ENCODE measurements around the gene RPL9. TPM values are rescaled to one million over a fixed set of nuclear protein-coding genes. Genes with fewer than 3 reads are reported as not detected.

Gene RPL9
- total RNA-seq, 3 donors from 2014 or later (not counting 1 experiment from before 2014, with no cell fraction given), result 848 to 1,179 (median 853) TPM

GRCh38 chr4:39446842-39447573, 11.7 kb downstream of the RPL9 start:
- intact Hi-C loops (cut with micrococcal nuclease), result loop anchor here (1.0 kb wide), 1 partner anchor 11 kb away; the partner anchor contains the start of gene RPL9
- DNase-seq, result peak; percentile 71 to 77
- H3K27ac ChIP-seq (ENCODE audit: low read length), result peak overlapping the region; percentile 1

GRCh38 chr4:39446483-39446841, 12.3 kb downstream of the RPL9 start:
- H3K4me1 Mint-ChIP-seq, result peaks cover 3 to 10% of the 10 kb centered on the region in 2 donors
- peak overlapping the region; percentile 68 to 84 for H3K27ac Mint-ChIP-seq
- H3K27ac ChIP-seq (ENCODE audit: low read length), result peak overlapping the region; percentile 1
- peak overlapping the region; percentile 76 for H3K4me3 Mint-ChIP-seq
- WGBS (ENCODE audit: insufficient coverage), result 92% methylated on average over 20 of the region's 20 CpGs
- no peak for TF ChIP-seq CTCF (IDR thresholded peaks at IDR 0.05)
- peak overlapping the region; percentile 24 for H3K4me3 ChIP-seq (ENCODE audit: low read length)
- ATAC-seq (no peak), DNase-seq (no peak)
- H3K36me3 Mint-ChIP-seq, result no peaks in the 10 kb centered on the region
- intact Hi-C loops (cut with micrococcal nuclease), result no loop called here
- H3K36me3 ChIP-seq (ENCODE audit: control insufficient read depth, insufficient read depth, low read length), result peaks cover 10% of the 10 kb centered on the region
- no peaks in the 10 kb centered on the region for H3K27me3 ChIP-seq (ENCODE audit: control insufficient read depth, insufficient read depth, low read length)
- H3K9me3 ChIP-seq (ENCODE audit: control insufficient read depth, insufficient read depth, low read length), result no peaks in the 10 kb centered on the region
- H3K4me1 ChIP-seq (ENCODE audit: control insufficient read depth, insufficient read depth, low read length), result peaks cover 12% of the 10 kb centered on the region
- H3K27me3 Mint-ChIP-seq (ENCODE audit: low read depth in 2 of 2), result peaks cover 0 to 3% of the 10 kb centered on the region in 2 donors
- no peaks in the 10 kb centered on the region for H3K9me3 Mint-ChIP-seq

More at GRCh38 chr4:39446842-39447573, 11.7 kb downstream of the RPL9 start:
- H3K9me3 Mint-ChIP-seq, result no peaks in the 10 kb centered on the region
- 19% methylated on average over 61 of the region's 61 CpGs for WGBS (ENCODE audit: insufficient coverage)
- Histone ChIP-seq H3K36me3 (ENCODE audit: control insufficient read depth, insufficient read depth, low read length) (peaks cover 15% of the 10 kb centered on the region), H3K9me3 (ENCODE audit: control insufficient read depth, insufficient read depth, low read length) (no peaks in the 10 kb centered on the region), H3K27me3 (ENCODE audit: control insufficient read depth, insufficient read depth, low read length) (no peaks in the 10 kb centered on the region), H3K4me3 (ENCODE audit: low read length) (peak overlapping the region; percentile 24), H3K4me1 (ENCODE audit: control insufficient read depth, insufficient read depth, low read length) (peaks cover 12% of the 10 kb centered on the region)
- peak; percentile 94 to 96 (median 95) for ATAC-seq
- peaks cover 0 to 3% of the 10 kb centered on the region in 2 donors for H3K27me3 Mint-ChIP-seq (ENCODE audit: low read depth in 2 of 2)
- peaks cover 6 to 10% of the 10 kb centered on the region in 2 donors for H3K4me1 Mint-ChIP-seq
- H3K4me3 Mint-ChIP-seq, result peak overlapping the region; percentile 76
- H3K27ac Mint-ChIP-seq, result peak overlapping the region; percentile 68 to 84
- H3K36me3 Mint-ChIP-seq, result peaks cover 3% of the 10 kb centered on the region
- no peak for TF ChIP-seq CTCF (IDR thresholded peaks at IDR 0.05)

- 56% methylated on average over 3 of the region's 4 CpGs for WGBS (ENCODE audit: insufficient coverage)
- DNase-seq, result no peak
- Mint-ChIP-seq H3K36me3 (no peaks in the 10 kb centered on the region), H3K4me3 (no peak overlapping the region), H3K27me3 (ENCODE audit: low read depth in 2 of 2) (peaks cover 0 to 3% of the 10 kb centered on the region in 2 donors), H3K27ac (no peak overlapping the region), H3K9me3 (no peaks in the 10 kb centered on the region), H3K4me1 (peaks cover 0 to 3% of the 10 kb centered on the region in 2 donors)
- H3K27ac ChIP-seq (ENCODE audit: low read length), result no peak overlapping the region
- TF ChIP-seq CTCF (IDR thresholded peaks at IDR 0.05), result no peak
- peaks cover 12% of the 10 kb centered on the region for H3K4me1 ChIP-seq (ENCODE audit: control insufficient read depth, insufficient read depth, low read length)
- ATAC-seq, result no peak
- H3K9me3 ChIP-seq (ENCODE audit: control insufficient read depth, insufficient read depth, low read length), result no peaks in the 10 kb centered on the region
- H3K27me3 ChIP-seq (ENCODE audit: control insufficient read depth, insufficient read depth, low read length), result no peaks in the 10 kb centered on the region
- no peaks in the 10 kb centered on the region for H3K36me3 ChIP-seq (ENCODE audit: control insufficient read depth, insufficient read depth, low read length)
- H3K4me3 ChIP-seq (ENCODE audit: low read length), result no peak overlapping the region
- intact Hi-C loops (cut with micrococcal nuclease), result no loop called here
These were observed 15.7 kb downstream of the RPL9 start for GRCh38 chr4:39442998-39443397.
